GM13976 (cell line): Measurements from ENCODE around the gene KHDC4.

ENCODE experiments used
- DNase-seq: peaks from one replicate; pipeline ENCODE4 v3.0.0; 2012; ENCODE audit warnings: low spot score
- CTCF ChIP-seq: IDR thresholded peaks from 2 replicates; pipeline ENCODE4 v1.5.1; 2012; ENCODE audit warnings: borderline replicate concordance, mild to moderate bottlenecking; ENCODE audit not compliant: insufficient read depth; ENCODE audit errors: extremely low read depth, missing control alignments, control extremely low read depth
- in situ Hi-C: fragments of 300-500 bp; cut with MboI; formaldehyde crosslinking; loops from one replicate; pipeline ENCODE4 v1.12.0; 2022; ENCODE audit warnings: low sequenced_read_pairs, mixed read lengths, inconsistent platforms; ENCODE audit not compliant: unreplicated experiment

Gene KHDC4

GRCh38 chr1:155892796-155893195, 41.4 kb downstream of the KHDC4 start:
- DNase-seq: no peak
- no peak for TF ChIP-seq CTCF
- in situ Hi-C loops: no loop called here

GRCh38 chr1:155890251-155890650, 44.0 kb downstream of the KHDC4 start:
- DNase-seq: no peak
- TF ChIP-seq CTCF: no peak
- in situ Hi-C loops: no loop called here

GRCh38 chr1:155889566-155889965, 44.6 kb downstream of the KHDC4 start:
- no peak for DNase-seq
- TF ChIP-seq CTCF: no peak
- in situ Hi-C loops: no loop called here

- in situ Hi-C loops: no loop called here
- no peak for DNase-seq
- no peak for TF ChIP-seq CTCF
Observed at GRCh38 chr1:155888481-155888880, 45.7 kb downstream of the KHDC4 start.

- DNase-seq: no peak
- TF ChIP-seq CTCF: no peak
- in situ Hi-C loops: no loop called here
Observed at GRCh38 chr1:155884982-155885381, 49.2 kb downstream of the KHDC4 start.

- no peak for TF ChIP-seq CTCF
- in situ Hi-C loops: no loop called here
- peak; percentile 3 for DNase-seq
Observed at GRCh38 chr1:155884031-155884960, 49.9 kb downstream of the KHDC4 start.
